ENCODE measurements around the gene UTP25. TPM values are rescaled to one million over a fixed set of nuclear protein-coding genes. Genes with fewer than 3 reads are reported as not detected.
"Not testable (repeated sequence)": the region's sequence is repeated elsewhere in the genome, so short reads cannot be mapped to it uniquely, and the experiment has no call there.

The UTP25 gene
- total RNA-seq, 1 donor from 2014 or later = 5.4 TPM

GRCh38 chr1:209871430-209871829 lies 43.7 kb downstream of the UTP25 start:
- no peak for DNase-seq

GRCh38 chr1:209873067-209873799 lies 45.5 kb downstream of the UTP25 start:
- DNase-seq = no peak

- peak; percentile 20 for DNase-seq
These were observed 47.7 kb downstream of the UTP25 start for GRCh38 chr1:209875515-209875914.

- no peak for DNase-seq
These were observed 48.5 kb downstream of the UTP25 start for GRCh38 chr1:209876078-209876800.

GRCh38 chr1:209877087-209877764 lies 49.5 kb downstream of the UTP25 start:
- DNase-seq = no peak

GRCh38 chr1:209878964-209879363 lies 51.2 kb downstream of the UTP25 start:
- DNase-seq = no peak

GRCh38 chr1:209879539-209879938 lies 51.8 kb downstream of the UTP25 start:
- no peak for DNase-seq

GRCh38 chr1:209880031-209880430 lies 52.3 kb downstream of the UTP25 start:
- no peak for DNase-seq

- DNase-seq = no peak
These were observed 53.8 kb downstream of the UTP25 start for GRCh38 chr1:209881619-209882018.

- DNase-seq = no peak
These were observed 54.5 kb downstream of the UTP25 start for GRCh38 chr1:209882286-209882685.

- DNase-seq = no peak
These were observed 55.2 kb downstream of the UTP25 start for GRCh38 chr1:209882942-209883340.

- no peak for DNase-seq
These were observed 55.7 kb downstream of the UTP25 start for GRCh38 chr1:209883341-209883971.

GRCh38 chr1:209884249-209884648 lies 56.5 kb downstream of the UTP25 start:
- no peak for DNase-seq

- no peak for DNase-seq
These were observed 56.9 kb downstream of the UTP25 start for GRCh38 chr1:209884665-209885117.

GRCh38 chr1:209885403-209886218 lies 57.8 kb downstream of the UTP25 start:
- no peak for DNase-seq

GRCh38 chr1:209886219-209886536 lies 58.4 kb downstream of the UTP25 start:
- no peak for DNase-seq

- DNase-seq = not testable (repeated sequence)
These were observed 60.7 kb downstream of the UTP25 start for GRCh38 chr1:209888291-209889076.

- no peak for DNase-seq
These were observed 61.3 kb downstream of the UTP25 start for GRCh38 chr1:209889077-209889418.

- DNase-seq = no peak
These were observed 63.0 kb downstream of the UTP25 start for GRCh38 chr1:209890641-209891330.

- DNase-seq = no peak
These were observed 66.0 kb downstream of the UTP25 start for GRCh38 chr1:209893751-209894150.

- DNase-seq = no peak
These were observed 67.9 kb downstream of the UTP25 start for GRCh38 chr1:209895709-209896108.
